ENCODE measurements around the gene GPR153. TPM values are rescaled to one million over a fixed set of nuclear protein-coding genes. Genes with fewer than 3 reads are reported as not detected.
A peak's percentile ranks its signal among the peaks of the same experiment; 100 is the strongest.

Gene GPR153
- total RNA-seq, 1 experiment from 2014 or later: 6.1 TPM

- TF ChIP-seq ZBTB33 (IDR thresholded peaks at IDR 0.05; ENCODE audit: extremely low read depth, insufficient replicate concordance, low read length): no peak
- TF ChIP-seq POLR2A (IDR thresholded peaks at IDR 0.05; ENCODE audit: borderline replicate concordance, extremely low read depth, insufficient read depth, insufficient read length): no peak
- TF ChIP-seq JUND (IDR thresholded peaks at IDR 0.05): no peak
- no peak for TF ChIP-seq CTCF (IDR thresholded peaks at IDR 0.05 in 2 of 3, conservative IDR thresholded peaks at IDR 0.05 in 1 of 3; ENCODE audit: borderline replicate concordance in 1 of 3, insufficient read depth in 1 of 3, low read depth in 2 of 3, low read length in 2 of 3)
- TF ChIP-seq SIN3A (IDR thresholded peaks at IDR 0.05; ENCODE audit: low read depth): no peak
- TF ChIP-seq FOSL1 (IDR thresholded peaks at IDR 0.05; ENCODE audit: low read depth): no peak
These were observed 42.3 kb downstream of the GPR153 start (continued) for GRCh38 chr1:6218375-6219164.

GRCh38 chr1:6212193-6212959 is 48.5 kb downstream of the GPR153 start:
- ChIA-PET CTCF (no interaction called here), POLR2A (no interaction called here), RAD21 (ENCODE audit: low non-redundant PET in 1 of 2, low total read pairs in 2 of 2, uncharacterized antibody in 2 of 2, unreplicated experiment in 2 of 2) (no interaction called here)
- no peak overlapping the region for H3K27ac ChIP-seq (ENCODE audit: low read depth, low read length)
- BruUV-seq (replicated peaks): TSS peak; percentile 12
- intact Hi-C loops (cut with micrococcal nuclease): no loop called here
- peaks cover 9% of the 10 kb centered on the region; the same call in 1 of the 2 replicates for H3K79me2 ChIP-seq (ENCODE audit: insufficient read depth, low read length)
- no peaks in the 10 kb centered on the region for H3K27me3 ChIP-seq (ENCODE audit: insufficient read depth, low read length)
- peaks cover 0 to 6% of the 10 kb centered on the region in 2 experiments; a peak in 3 of 4 replicates for H3K4me1 ChIP-seq (ENCODE audit: control insufficient read depth in 1 of 2, insufficient read depth in 2 of 2, low read length in 2 of 2)
- no peaks in the 10 kb centered on the region for H3K9me3 ChIP-seq (ENCODE audit: control insufficient read depth in 1 of 2, insufficient read depth in 1 of 2, low read depth in 1 of 2, low read length in 2 of 2)
- H3K9ac ChIP-seq (ENCODE audit: low read length): no peak overlapping the region
- no peaks in the 10 kb centered on the region for H3K9me2 ChIP-seq (ENCODE audit: insufficient read depth)
- H3K4me3 ChIP-seq (replicated peaks in 1 of 2; ENCODE audit: low read depth in 1 of 2, low read length in 2 of 2): no peak overlapping the region
- peaks cover 0 to 33% of the 10 kb centered on the region in 2 experiments; a peak in 2 of 4 replicates for H3K36me3 ChIP-seq (ENCODE audit: control insufficient read depth in 1 of 2, insufficient read depth in 2 of 2, low read length in 2 of 2)
- no peak for DNase-seq (ENCODE audit: low read depth, low spot score)
- no peaks in the 10 kb centered on the region for H4K20me1 ChIP-seq (ENCODE audit: insufficient read depth)
- no peak overlapping the region for H2AFZ ChIP-seq (ENCODE audit: low read depth, low read length, poor library complexity, severe bottlenecking)
- ATAC-seq: no peak
- no peak overlapping the region for H3K4me2 ChIP-seq (ENCODE audit: low read length)
- TF ChIP-seq ZNF274 (IDR thresholded peaks at IDR 0.05; ENCODE audit: low read depth, low read length) (no peak), ATF3 (IDR thresholded peaks at IDR 0.05) (no peak), ZFX (IDR thresholded peaks at IDR 0.05) (no peak), SRF (IDR thresholded peaks at IDR 0.05; ENCODE audit: low read depth) (no peak), CEBPB (IDR thresholded peaks at IDR 0.05; ENCODE audit: low read depth) (no peak), ZBTB33 (IDR thresholded peaks at IDR 0.05; ENCODE audit: extremely low read depth, insufficient replicate concordance, low read length) (no peak), FOSL1 (IDR thresholded peaks at IDR 0.05; ENCODE audit: low read depth) (no peak), POLR2AphosphoS5 (IDR thresholded peaks at IDR 0.05; ENCODE audit: low read depth, low read length) (no peak), POLR2A (IDR thresholded peaks at IDR 0.05; ENCODE audit: borderline replicate concordance, extremely low read depth, insufficient read depth, insufficient read length) (no peak), CTCF (IDR thresholded peaks at IDR 0.05 in 2 of 3, conservative IDR thresholded peaks at IDR 0.05 in 1 of 3; ENCODE audit: borderline replicate concordance in 1 of 3, insufficient read depth in 1 of 3, low read depth in 2 of 3, low read length in 2 of 3) (no peak)
